Natural killer cell (primary cell): ENCODE results near the gene TMEM53. TPM values are rescaled to one million over a fixed set of nuclear protein-coding genes. Genes with fewer than 3 reads are reported as not detected.

Experiments used
- ATAC-seq, 3 donors: fragments of 150-1000 bp in 2 of 3; fragments of 200-7000 bp in 1 of 3; cut with Tn5 transposase; 1 replicate in 1 of 3; 2 replicates in 2 of 3; pipeline ENCODE4 v1.10.0; 2021; ENCODE audit warnings: mild to moderate bottlenecking in 2 of 3, moderate library complexity in 2 of 3
- DNase-seq, 2 donors: peaks; one replicate each; pipeline versions ENCODE4 v3.0.0 to v3.0.0-alpha.2; 2013 to 2021; ENCODE audit warnings: mixed read lengths in 1 of 2
- H3K27ac ChIP-seq: one replicate; pipeline ENCODE4 v1.5.1; 2013; ENCODE audit warnings: mild to moderate bottlenecking, low read length
- H3K27me3 ChIP-seq: one replicate; pipeline ENCODE4 v1.6.1; 2013; ENCODE audit warnings: low read length; ENCODE audit not compliant: control insufficient read depth, insufficient read depth
- H3K36me3 ChIP-seq: one replicate; pipeline ENCODE4 v1.6.1; 2013; ENCODE audit warnings: low read length; ENCODE audit not compliant: control insufficient read depth, insufficient read depth
- H3K4me1 ChIP-seq: one replicate; pipeline ENCODE4 v1.6.1; 2013; ENCODE audit warnings: low read length; ENCODE audit not compliant: control insufficient read depth, insufficient read depth
- H3K4me3 ChIP-seq: one replicate; pipeline ENCODE4 v1.5.1; 2013; ENCODE audit warnings: low read length
- H3K9me3 ChIP-seq: one replicate; pipeline ENCODE4 v1.6.1; 2013; ENCODE audit warnings: low read length; ENCODE audit not compliant: control insufficient read depth, insufficient read depth
- H3K27ac Mint-ChIP-seq, 2 donors: one replicate each; pipeline ENCODE4 v1.8.0; 2022; ENCODE audit warnings: mild to moderate bottlenecking in 2 of 2, mixed read lengths in 2 of 2, moderate library complexity in 1 of 2
- H3K27me3 Mint-ChIP-seq, 2 donors: one replicate each; pipeline ENCODE4 v1.8.0; 2022; ENCODE audit warnings: low read depth in 2 of 2, mixed read lengths in 2 of 2
- H3K36me3 Mint-ChIP-seq: one replicate; pipeline ENCODE4 v1.8.0; 2022; ENCODE audit warnings: mixed read lengths
- H3K4me1 Mint-ChIP-seq, 2 donors: one replicate each; pipeline ENCODE4 v1.8.0; 2022; ENCODE audit warnings: mixed read lengths in 2 of 2
- H3K4me3 Mint-ChIP-seq: one replicate; pipeline ENCODE4 v1.8.0; 2022; ENCODE audit warnings: mild to moderate bottlenecking, moderate library complexity, mixed read lengths
- H3K9me3 Mint-ChIP-seq, 2 donors: one replicate each; pipeline ENCODE4 v1.8.0; 2022; ENCODE audit warnings: mixed read lengths in 2 of 2
- WGBS: methylation state at CpG from one replicate; pipeline ENCODE4 v1.1.7; 2013; ENCODE audit warnings: missing lambda C conversion rate; ENCODE audit not compliant: insufficient coverage; 5-methylcytosine and 5-hydroxymethylcytosine counted together
- intact Hi-C: fragments of 100-400 bp; cut with micrococcal nuclease; formaldehyde crosslinking; loops from one replicate; pipeline ENCODE4 v1.14.2; 2022
- total RNA-seq, 4 donors: library from RNA; stranded (reverse); fragments of 120-200 nt in 1 of 4; gene quantifications; one replicate each; pipeline versions ENCODE4 v1.2.3 to v1.2.4, GENCODE V29; 2013 to 2022
- TF ChIP-seq, protein P1 (sequence below): fragments of 200-600 bp; IDR thresholded peaks from one replicate; pipeline ENCODE4 v1.8.0; 2022; ENCODE audit warnings: antibody characterized with exemption

TMEM53 gene
- total RNA-seq, 3 donors from 2014 or later (not counting 1 experiment from before 2014, with no cell fraction given) = 2.2 to 3.8 (median 3.3) TPM

DNA sequence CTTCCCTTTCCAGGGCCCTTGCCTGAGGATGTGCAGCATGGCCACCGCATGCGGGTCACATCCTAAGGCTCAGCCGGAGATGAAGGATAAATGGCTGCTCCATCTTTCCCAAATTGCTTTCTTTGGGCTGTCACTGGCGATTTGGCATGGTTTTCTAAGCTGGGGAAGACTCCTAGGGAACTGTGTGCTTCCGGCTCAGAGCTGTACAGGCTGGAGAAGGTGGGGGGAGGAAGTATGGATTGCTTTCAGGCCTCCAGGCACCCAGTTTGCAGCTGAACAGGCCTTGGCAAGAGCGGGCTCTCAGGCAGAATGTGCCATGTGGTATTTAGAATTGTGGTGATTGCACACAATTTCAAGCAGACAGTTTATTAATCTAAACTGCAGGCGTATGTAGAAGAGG, 48.9 kb downstream of the TMEM53 start:
- Histone ChIP-seq H3K4me1 (no peaks in the 10 kb centered on the region), H3K27ac (no peak overlapping the region), H3K9me3 (no peaks in the 10 kb centered on the region), H3K4me3 (no peak overlapping the region), H3K27me3 (no peaks in the 10 kb centered on the region), H3K36me3 (no peaks in the 10 kb centered on the region)
- peaks cover under 1 to 2% of the 10 kb centered on the region in 2 donors for H3K4me1 Mint-ChIP-seq
- TF ChIP-seq, protein P1, sequence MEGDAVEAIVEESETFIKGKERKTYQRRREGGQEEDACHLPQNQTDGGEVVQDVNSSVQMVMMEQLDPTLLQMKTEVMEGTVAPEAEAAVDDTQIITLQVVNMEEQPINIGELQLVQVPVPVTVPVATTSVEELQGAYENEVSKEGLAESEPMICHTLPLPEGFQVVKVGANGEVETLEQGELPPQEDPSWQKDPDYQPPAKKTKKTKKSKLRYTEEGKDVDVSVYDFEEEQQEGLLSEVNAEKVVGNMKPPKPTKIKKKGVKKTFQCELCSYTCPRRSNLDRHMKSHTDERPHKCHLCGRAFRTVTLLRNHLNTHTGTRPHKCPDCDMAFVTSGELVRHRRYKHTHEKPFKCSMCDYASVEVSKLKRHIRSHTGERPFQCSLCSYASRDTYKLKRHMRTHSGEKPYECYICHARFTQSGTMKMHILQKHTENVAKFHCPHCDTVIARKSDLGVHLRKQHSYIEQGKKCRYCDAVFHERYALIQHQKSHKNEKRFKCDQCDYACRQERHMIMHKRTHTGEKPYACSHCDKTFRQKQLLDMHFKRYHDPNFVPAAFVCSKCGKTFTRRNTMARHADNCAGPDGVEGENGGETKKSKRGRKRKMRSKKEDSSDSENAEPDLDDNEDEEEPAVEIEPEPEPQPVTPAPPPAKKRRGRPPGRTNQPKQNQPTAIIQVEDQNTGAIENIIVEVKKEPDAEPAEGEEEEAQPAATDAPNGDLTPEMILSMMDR = no peak
- 91% methylated on average over 7 of the region's 7 CpGs for WGBS
- no peaks in the 10 kb centered on the region for H3K27me3 Mint-ChIP-seq
- DNase-seq (no peak), ATAC-seq (no peak)
- no peaks in the 10 kb centered on the region for H3K9me3 Mint-ChIP-seq
- no peaks in the 10 kb centered on the region for H3K36me3 Mint-ChIP-seq
- H3K27ac Mint-ChIP-seq = no peak overlapping the region
- intact Hi-C loops = no loop called here
- H3K4me3 Mint-ChIP-seq = no peak overlapping the region

DNA sequence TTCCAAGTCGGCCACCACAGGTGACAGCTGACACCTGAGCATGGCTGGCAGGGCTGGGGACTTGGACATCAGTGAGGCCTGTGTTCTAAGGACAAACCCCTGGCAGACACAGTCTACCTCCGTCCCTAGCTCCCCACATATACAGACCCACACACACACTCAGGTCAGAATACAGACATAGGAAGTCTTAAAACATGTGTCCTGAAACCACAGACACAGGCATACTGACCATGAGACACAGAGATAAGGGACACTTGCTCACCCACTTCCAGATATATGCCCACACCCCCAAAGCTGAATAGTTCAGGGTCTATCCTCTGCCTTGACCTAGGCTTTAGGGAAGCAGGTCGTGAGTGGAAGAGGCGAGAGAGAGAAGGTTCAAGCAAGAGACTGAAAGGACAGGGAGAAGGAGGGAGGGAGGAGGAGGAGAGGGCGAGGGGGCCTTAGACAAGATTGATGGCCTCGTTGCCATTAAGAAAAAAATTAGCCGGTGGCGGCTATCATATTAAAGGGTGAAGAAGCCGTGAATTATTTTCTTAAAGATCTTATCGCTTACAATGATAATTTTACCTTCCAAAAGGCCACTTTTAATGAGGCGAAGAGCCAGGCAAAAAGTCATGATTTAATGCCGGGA, 49.9 kb downstream of the TMEM53 start:
- no peak overlapping the region for H3K27ac Mint-ChIP-seq
- no peaks in the 10 kb centered on the region for H3K27me3 Mint-ChIP-seq
- no peak for DNase-seq
- H3K36me3 ChIP-seq = no peaks in the 10 kb centered on the region
- no peaks in the 10 kb centered on the region for H3K4me1 ChIP-seq
- H3K4me3 ChIP-seq = no peak overlapping the region
- H3K9me3 Mint-ChIP-seq = no peaks in the 10 kb centered on the region
- intact Hi-C loops = no loop called here
- no peaks in the 10 kb centered on the region for H3K9me3 ChIP-seq
- no peak for ATAC-seq
- H3K36me3 Mint-ChIP-seq = no peaks in the 10 kb centered on the region
- WGBS = 93% methylated on average over 12 of the region's 12 CpGs
- H3K27me3 ChIP-seq = no peaks in the 10 kb centered on the region
- H3K4me1 Mint-ChIP-seq = no peaks in the 10 kb centered on the region
- H3K4me3 Mint-ChIP-seq = no peak overlapping the region
- H3K27ac ChIP-seq = no peak overlapping the region
- TF ChIP-seq, protein P1 = no peak

DNA sequence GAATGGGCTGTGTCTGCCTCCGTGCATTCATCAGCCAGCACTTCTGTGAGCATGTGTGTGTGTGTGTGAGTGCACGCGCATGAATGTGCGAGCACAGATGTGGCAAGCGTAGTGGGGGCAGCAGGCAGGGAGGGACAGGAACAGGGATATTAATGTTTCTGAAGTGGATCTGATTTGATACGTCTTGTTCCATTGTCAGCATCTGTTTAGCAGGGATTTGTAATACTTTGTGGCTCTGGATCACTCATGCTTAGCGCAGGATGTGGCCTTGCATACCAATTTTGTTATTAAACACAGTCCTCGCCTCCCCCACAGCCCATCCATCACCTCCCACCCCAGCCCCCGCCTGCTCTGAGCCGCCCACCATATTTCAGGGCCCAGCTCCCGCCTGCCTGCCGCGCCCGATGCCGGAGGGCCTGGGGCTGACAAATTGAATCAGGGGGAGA, 52.4 kb downstream of the TMEM53 start:
- Mint-ChIP-seq H3K4me1 (no peaks in the 10 kb centered on the region), H3K27me3 (no peaks in the 10 kb centered on the region), H3K4me3 (no peak overlapping the region), H3K36me3 (no peaks in the 10 kb centered on the region), H3K9me3 (no peaks in the 10 kb centered on the region), H3K27ac (no peak overlapping the region)
- DNase-seq (no peak), ATAC-seq (no peak)
- intact Hi-C loops = no loop called here
- Histone ChIP-seq H3K36me3 (no peaks in the 10 kb centered on the region), H3K4me1 (no peaks in the 10 kb centered on the region), H3K27me3 (no peaks in the 10 kb centered on the region), H3K27ac (no peak overlapping the region), H3K4me3 (no peak overlapping the region), H3K9me3 (no peaks in the 10 kb centered on the region)
- TF ChIP-seq, protein P1 = no peak
- WGBS = 93% methylated on average over 15 of the region's 15 CpGs

DNA sequence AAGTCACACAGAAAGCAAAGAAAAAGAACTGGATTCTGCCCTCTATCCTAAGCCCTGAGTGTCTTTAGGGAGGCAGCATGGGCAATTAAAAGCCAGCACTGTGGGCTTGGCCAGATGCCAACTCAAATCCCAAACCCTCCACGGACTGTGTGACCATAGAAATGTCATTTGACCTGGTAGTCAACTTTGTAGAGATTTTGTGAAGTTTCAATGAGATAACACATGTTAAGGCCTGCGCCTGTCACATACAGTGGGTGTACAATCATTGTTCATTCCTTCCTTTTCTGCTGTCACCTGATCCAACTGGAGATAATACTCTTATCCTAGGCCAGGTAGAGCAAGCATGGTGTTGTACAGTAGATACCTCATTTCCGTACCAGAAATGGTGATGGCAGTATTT, 54.2 kb downstream of the TMEM53 start:
- H3K36me3 Mint-ChIP-seq = no peaks in the 10 kb centered on the region
- no peak overlapping the region for H3K27ac Mint-ChIP-seq
- no peaks in the 10 kb centered on the region for H3K4me1 Mint-ChIP-seq
- DNase-seq (no peak), ATAC-seq (no peak)
- no peaks in the 10 kb centered on the region for H3K4me1 ChIP-seq
- 82% methylated on average over 3 of the region's 3 CpGs for WGBS
- no peaks in the 10 kb centered on the region for H3K27me3 Mint-ChIP-seq
- no peak overlapping the region for H3K4me3 ChIP-seq
- TF ChIP-seq, protein P1 = no peak
- H3K9me3 ChIP-seq = no peaks in the 10 kb centered on the region
- no peaks in the 10 kb centered on the region for H3K9me3 Mint-ChIP-seq
- no peaks in the 10 kb centered on the region for H3K27me3 ChIP-seq
- intact Hi-C loops = no loop called here
- no peak overlapping the region for H3K27ac ChIP-seq
- H3K4me3 Mint-ChIP-seq = no peak overlapping the region
- no peaks in the 10 kb centered on the region for H3K36me3 ChIP-seq
